ENCODE results near the gene MLLT6.

DNA sequence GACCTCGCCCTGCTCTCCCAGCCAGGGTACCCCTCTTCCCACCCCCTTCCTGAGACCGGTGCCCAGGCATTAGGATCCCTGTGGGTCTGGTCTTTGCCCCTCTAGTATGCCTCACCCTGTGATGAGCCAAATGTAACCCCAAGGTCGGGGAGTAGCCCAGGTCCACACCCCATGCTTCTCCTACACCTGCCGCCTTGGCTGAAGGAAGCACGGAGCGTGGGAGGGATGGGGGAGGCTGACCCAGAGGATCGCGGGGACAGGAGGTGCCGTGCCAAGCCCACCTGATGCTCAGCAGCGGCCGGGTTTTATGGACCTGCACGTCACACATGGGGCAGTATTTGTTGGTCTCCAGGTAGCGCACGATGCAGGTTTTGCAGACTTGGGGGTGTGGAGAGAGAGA lies 34.2 kb downstream of the MLLT6 start:
- TF ChIP-seq RAD21 (conservative IDR thresholded peaks at IDR 0.05 in 1 of 2, IDR thresholded peaks at IDR 0.05 in 1 of 2) (no peak), CTCF (IDR thresholded peaks at IDR 0.05) (no peak), RCOR1 (IDR thresholded peaks at IDR 0.05; ENCODE audit: low read depth, low read length) (no peak)

All from A549 (cell line).